GM18508 (cell line): ENCODE data around the gene SLC29A2.

Source experiments
- ATAC-seq: cut with Tn5 transposase; IDR thresholded peaks from one replicate; pipeline ENCODE4 v1.9.1; 2021; ENCODE audit warnings: moderate number of reproducible peaks; ENCODE audit not compliant: insufficient read depth, unreplicated experiment

Gene SLC29A2, protein sequence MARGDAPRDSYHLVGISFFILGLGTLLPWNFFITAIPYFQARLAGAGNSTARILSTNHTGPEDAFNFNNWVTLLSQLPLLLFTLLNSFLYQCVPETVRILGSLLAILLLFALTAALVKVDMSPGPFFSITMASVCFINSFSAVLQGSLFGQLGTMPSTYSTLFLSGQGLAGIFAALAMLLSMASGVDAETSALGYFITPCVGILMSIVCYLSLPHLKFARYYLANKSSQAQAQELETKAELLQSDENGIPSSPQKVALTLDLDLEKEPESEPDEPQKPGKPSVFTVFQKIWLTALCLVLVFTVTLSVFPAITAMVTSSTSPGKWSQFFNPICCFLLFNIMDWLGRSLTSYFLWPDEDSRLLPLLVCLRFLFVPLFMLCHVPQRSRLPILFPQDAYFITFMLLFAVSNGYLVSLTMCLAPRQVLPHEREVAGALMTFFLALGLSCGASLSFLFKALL

DNA sequence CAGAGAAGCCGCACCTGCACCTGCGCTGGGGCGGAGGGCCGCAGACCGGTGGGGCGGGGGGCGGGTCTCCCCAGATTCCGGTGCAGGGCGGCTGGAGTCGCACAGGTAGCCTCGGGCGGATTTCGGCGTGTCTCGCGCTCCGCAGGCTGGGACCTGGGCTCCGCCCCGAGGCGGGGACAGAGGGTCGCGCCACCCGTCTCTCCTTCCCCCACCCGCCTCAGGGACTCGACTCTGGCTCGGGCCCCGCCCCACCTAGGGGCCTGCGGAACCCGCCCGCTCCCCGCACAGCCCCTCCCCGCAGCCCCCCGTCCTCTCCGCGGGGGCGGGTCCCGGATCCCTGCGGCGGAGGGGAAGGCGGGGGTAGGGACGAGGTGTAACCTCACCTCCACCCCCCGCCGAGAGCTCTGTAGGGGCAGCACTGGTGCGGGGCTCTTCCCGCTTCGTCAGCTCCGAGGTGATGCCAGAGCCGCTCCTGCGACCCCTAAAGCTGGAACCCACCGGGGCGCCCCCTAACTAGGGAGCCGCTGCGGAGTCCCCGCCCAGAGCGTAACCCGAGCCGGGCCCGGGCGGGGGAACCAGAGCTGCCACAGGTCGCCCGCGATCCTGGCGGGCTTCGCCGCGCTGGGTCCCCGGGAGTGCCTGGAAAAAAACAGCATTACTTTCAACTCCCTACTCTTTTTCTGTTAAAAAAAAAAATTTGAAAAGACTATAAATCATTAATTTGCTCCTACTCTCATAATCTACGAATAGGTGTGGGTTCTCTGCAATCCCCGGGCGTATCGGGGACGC, at the start of gene SLC29A2:
TSS of gene SLC29A2 (minus strand) at position 134 of the 789 bp plus-strand sequence. CDS start 169 bp downstream, outside the sequence.
- no peak for ATAC-seq

DNA sequence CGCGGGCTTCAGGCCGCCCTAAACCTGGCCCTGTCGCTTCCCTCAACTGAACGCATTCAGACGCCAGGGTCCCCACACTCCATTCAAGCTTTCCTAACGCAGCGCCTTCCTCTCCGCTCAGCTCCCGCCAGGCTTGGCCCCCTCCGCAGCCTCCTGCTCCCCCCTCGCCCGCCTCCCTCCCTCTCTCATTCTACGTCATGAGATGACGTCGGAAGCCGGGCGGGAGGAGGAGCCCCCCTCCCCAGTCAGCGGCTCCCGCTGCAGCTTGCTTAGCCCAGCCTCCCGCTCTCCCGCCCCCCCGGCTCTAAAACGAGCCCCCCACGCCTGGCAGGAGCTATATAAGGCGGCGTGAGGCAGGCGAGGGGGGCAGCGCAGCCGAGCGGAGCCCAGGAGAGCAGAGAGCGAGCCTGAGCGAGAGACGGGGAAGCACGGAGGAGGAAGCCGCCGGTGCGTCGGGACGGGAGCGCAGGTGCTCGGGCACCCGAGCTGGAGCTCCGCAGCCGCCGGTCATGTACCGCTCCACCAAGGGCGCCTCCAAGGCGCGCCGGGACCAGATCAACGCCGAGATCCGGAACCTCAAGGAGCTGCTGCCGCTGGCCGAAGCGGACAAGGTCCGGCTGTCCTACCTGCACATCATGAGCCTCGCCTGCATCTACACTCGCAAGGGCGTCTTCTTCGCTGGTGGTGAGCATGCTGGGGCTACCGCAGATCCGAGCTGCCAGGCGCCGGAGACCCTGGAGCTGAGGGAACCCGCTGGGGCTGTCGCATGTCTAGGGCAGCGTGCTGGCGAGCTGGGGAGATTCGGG, 49.3 kb upstream of the SLC29A2 start, which contains the start of gene NPAS4:
TSS of gene NPAS4 (plus strand) at position 365 of the 806 bp plus-strand sequence. CDS start at position 510, 145 bp downstream.
- ATAC-seq: no peak

- no peak for ATAC-seq
These were observed 48.3 kb upstream of the SLC29A2 start for GRCh38 chr11:66419825-66420224.

DNA sequence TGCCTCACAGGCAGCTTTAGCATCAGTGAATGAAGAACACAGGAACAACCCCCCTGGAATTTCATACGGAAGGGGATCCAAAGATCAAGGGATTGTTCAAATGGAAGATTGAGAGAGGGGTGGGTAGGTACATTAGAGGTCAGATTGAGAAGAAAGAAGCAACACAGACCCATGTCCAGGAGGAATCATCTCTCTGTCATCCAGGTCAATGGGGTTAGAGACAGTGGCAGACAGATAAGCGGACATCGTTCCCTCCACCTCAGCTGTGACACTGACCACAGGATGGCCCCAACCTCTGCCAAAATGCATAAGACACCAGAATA, 47.4 kb upstream of the SLC29A2 start:
- ATAC-seq: no peak

GRCh38 chr11:66418168-66418985, 46.8 kb upstream of the SLC29A2 start:
- no peak for ATAC-seq

- no peak for ATAC-seq
These were observed 45.4 kb upstream of the SLC29A2 start for GRCh38 chr11:66417000-66417399.

DNA sequence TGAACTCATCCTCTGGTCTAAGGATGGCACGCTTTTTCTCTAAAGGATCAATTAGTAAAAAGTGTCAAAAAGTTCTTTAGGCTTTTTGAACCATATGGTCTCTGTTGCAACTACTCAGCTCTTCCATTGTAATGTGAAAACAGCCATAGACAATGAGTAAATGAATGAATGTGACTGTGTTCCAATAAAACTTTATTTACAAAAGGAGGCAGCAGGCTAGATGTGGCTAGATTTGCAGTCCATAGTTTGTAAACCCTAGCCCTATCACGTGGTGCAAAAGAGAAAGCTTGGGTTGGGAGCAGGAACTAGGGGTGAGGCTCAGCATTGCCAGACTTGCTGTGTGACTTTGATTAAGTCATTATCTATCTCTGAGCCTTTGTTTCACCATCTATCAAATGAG, 43.9 kb upstream of the SLC29A2 start:
- ATAC-seq: no peak

DNA sequence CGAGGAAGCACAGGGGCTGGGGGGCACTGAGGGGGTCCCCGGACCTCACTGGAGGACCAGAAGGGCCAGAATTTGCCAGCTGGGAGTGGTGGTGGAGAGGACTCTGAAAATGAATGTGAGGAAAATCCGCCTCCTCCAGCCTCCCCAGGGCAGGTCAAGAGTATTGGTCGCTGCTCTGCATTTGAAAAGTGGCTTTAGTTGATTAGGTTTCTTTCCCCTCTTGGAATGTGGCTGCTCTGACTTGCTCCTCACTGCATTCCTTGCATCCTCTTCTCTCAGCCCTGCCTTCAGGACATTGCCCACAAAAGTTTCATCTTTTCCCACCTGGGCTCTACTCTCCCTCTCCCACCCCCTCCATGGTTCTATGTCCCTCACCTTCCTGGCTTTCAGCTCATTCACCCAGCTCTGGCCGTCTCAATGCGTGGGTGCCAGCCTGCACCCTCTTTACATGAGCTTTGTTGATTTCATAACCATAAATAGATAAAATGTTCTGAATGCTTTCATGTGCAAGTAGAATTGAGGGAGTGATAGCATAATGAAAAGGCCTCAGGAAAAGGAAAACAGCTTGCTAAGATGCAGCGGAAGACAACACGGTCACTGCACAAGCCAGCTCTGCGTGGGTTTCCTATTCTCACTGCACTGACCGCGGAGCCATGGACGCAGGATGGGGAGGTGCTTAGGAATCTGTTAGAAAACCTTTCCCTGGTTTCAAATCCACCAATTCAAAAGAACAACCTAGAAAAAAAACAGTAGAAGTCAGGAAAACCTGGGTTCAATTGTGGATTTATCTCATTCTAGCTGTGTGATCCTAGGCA, 42.8 kb upstream of the SLC29A2 start:
- no peak for ATAC-seq

- ATAC-seq: no peak
These were observed 41.6 kb upstream of the SLC29A2 start for GRCh38 chr11:66413167-66413566.

GRCh38 chr11:66412110-66412509, 40.5 kb upstream of the SLC29A2 start:
- ATAC-seq: no peak

DNA sequence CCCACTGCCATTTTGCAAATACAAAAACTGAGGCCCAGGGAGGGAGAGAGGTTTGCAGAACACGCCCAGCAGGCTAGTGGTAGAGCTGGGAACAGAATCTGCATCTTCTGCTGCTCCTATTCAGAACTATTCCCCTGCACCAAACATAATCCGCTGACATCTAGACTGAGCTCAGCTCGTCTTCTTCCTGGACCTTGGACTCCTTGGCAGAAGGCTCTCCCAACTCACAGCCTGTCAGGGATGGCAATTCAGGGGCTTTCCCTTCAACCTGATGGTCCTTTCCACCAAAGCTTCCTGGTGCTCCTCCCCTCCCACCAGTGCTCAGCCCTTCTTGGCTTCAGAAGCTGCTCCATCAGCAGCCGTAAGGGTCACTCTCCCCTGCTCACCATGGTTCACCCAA, 39.8 kb upstream of the SLC29A2 start:
- no peak for ATAC-seq

DNA sequence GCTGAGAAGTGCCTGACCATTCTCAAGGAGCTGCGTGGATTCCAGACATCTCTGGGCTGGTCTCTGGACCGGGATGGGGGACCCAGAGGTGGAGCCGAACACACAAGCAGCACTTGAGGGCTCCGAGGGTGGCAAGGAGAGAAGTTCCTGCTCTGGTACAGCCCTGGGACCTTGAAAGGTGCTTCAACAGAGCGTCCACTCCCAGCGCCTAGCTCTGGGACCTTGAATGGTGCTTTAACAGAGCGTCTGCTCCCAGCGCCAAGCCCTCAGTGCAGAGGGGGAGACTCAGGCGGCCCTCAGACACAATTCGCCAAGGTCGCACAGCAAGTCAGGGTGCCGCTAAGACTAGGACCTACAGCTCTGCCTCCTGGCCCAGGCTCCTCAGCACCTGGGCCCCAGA, 38.6 kb upstream of the SLC29A2 start:
- no peak for ATAC-seq

DNA sequence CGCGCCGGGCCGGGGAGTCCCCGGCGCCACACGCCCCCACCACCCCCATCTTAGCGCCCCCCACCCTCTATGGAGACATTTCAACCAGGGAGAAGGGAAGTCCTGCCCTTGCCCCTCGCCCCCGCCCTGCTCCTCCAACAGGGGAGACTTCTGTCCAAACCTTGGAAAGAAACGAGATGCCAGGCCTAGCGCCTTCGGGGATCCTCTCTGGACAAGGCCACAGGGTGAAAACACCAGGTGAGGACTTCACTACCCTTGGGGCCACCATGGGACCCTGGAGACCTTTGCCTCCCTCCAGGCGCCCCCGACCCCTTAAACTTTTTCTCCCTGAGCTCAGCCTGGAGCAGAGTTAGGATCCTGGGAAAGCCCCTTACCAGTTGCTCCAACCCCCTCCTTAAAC, 37.7 kb upstream of the SLC29A2 start:
- ATAC-seq: no peak

DNA sequence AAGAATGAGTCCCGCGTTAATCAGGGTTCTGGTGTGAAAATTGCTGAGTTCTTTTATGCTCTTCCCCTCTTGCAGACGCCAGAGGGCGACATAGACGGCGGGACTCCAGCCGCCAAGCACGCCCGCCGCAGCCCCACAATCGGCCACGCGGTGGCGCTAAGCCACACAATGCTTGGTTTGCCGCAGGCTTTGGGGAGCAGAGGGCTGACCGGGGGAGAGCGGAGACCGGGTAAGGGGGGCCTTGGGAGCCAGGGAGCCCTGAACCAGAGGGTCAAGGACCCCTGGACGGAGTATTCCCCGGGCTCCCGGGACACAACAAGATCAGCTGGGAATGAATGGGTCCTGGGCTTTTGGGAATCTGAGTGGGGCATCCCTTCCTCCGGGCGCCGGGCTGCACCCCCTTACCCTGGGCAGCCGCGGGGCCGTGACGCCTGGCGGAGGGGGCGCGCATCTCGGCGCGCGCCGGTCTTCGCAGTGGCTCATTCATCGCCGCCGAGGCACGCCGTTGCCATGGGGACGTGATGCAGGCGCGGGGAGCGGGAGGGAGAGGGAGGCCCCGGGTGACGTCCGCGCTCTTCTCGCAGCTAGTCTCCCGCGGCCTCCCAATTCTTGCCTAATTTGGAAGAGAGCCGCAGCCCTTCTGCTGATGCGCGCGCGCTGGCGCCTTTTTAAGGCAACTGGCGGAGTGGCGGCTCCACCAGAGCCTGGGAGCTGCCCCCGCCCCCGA, 37.1 kb upstream of the SLC29A2 start:
- ATAC-seq: no peak

DNA sequence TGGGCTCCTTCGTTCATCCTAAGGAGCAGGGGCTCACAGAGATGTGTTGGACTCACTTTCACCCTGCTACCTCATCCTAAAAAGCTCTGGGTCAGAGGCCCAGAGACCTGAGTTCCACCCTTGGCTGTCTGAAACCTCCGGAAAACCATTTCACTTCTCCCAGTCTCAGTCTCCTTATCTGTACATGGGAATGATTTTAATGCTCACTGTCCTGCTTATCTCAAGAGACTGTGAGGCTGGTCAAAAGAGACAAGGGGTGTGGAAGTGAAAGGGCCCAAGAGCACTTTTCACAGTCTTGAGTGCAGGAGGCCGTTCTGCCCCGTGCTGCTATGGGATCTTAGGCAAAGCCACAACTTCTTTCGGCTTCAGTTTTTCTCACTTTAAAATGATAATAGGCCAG, 36.1 kb upstream of the SLC29A2 start:
- ATAC-seq: no peak

DNA sequence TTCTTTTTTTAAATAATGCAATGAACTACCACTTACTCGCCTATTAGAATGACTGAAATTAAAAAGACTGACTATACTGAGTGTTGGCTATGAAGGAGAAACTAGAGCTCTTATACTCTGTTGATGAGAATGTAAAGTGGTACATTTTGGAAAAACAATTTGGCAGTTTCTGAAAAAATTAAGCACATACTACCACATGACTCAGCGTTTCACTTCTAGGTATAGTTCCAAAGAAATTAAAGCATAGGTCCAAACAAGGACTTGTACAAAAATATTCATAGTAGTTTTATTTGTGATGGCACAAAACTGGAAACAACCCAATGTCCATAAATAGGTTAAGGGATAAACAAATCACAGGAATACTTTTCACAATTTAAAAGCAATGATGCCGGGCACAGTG, 22.4 kb upstream of the SLC29A2 start:
- no peak for ATAC-seq

- ATAC-seq: no peak
These were observed 19.8 kb upstream of the SLC29A2 start for GRCh38 chr11:66391322-66391721.

- no peak for ATAC-seq
These were observed 17.3 kb upstream of the SLC29A2 start for GRCh38 chr11:66388780-66389386.
